Measurements from ENCODE around the gene NDST4.

- TF ChIP-seq CTCF (IDR thresholded peaks at IDR 0.05): no peak
- no peak for TF ChIP-seq POLR2AphosphoS5 (IDR thresholded peaks at IDR 0.05; ENCODE audit: insufficient read depth in 1 of 2, low read depth in 1 of 2)
Observed at GRCh38 chr4:115119804-115120352, 6.5 kb upstream of the NDST4 start.

All from vagina (tissue), 2 donors.